PC-9 (cell line): ENCODE results near the gene ALG2. TPM values are rescaled to one million over a fixed set of nuclear protein-coding genes. Genes with fewer than 3 reads are reported as not detected.

Source experiments
- BruUV-seq: library from RNA; stranded (reverse); fragments of 400-500 nt; replicated peaks from 2 replicates; lab custom pipeline; 2021; lab: Mats Ljungman, UMichigan
- CTCF ChIA-PET: fragments of 300-600 bp; sonication (Branson Sonifier 250); formaldehyde crosslinking; loops from one replicate; lab custom pipeline; 2022; ENCODE audit warnings: antibody characterized with exemption; lab: Charles Lee
- POLR2A ChIA-PET: fragments of 300-600 bp; sonication (Branson Sonifier 250); formaldehyde crosslinking; loops from one replicate; lab custom pipeline; 2022; ENCODE audit warnings: antibody characterized with exemption; ENCODE audit not compliant: unreplicated experiment; lab: Charles Lee
- DNase-seq, 2 experiments: peaks; one replicate each; pipeline versions ENCODE4 v3.0.0 to v3.0.0-alpha.2; 2015 to 2022; ENCODE audit warnings: mixed read lengths in 1 of 2
- H2AFZ ChIP-seq: fragments of 200-600 bp; sonication (generic); 2 replicates; pipeline ENCODE4 v1.8.1; 2017; ENCODE audit warnings: antibody characterized with exemption
- H3F3A ChIP-seq: fragments of 200-600 bp; sonication (generic); 2 replicates; pipeline ENCODE4 v1.8.1; 2017; ENCODE audit warnings: antibody characterized with exemption, mild to moderate bottlenecking, low read depth; ENCODE audit not compliant: insufficient read depth
- H3K27ac ChIP-seq: fragments of 200-600 bp; sonication (generic); 2 replicates; pipeline ENCODE4 v1.6.1; 2016; ENCODE audit warnings: mixed run types
- H3K27me3 ChIP-seq: fragments of 200-600 bp; sonication (generic); 2 replicates; pipeline ENCODE4 v1.6.1; 2016; ENCODE audit warnings: low read depth, mixed run types; ENCODE audit not compliant: insufficient read depth
- H3K36me3 ChIP-seq: fragments of 200-600 bp; sonication (generic); 2 replicates; pipeline ENCODE4 v1.6.1; 2016; ENCODE audit warnings: low read depth, mixed run types
- H3K4me1 ChIP-seq: fragments of 200-600 bp; sonication (generic); replicated peaks from 2 replicates; pipeline ENCODE4 v1.6.1; 2016; ENCODE audit warnings: mixed run types; ENCODE audit not compliant: insufficient read depth
- H3K4me2 ChIP-seq: fragments of 200-600 bp; sonication (generic); 2 replicates; pipeline ENCODE4 v1.6.1; 2017; ENCODE audit warnings: mixed run types
- H3K4me3 ChIP-seq: fragments of 200-600 bp; sonication (generic); 2 replicates; pipeline ENCODE4 v1.6.1; 2016; ENCODE audit warnings: mixed run types
- H3K79me2 ChIP-seq: fragments of 200-600 bp; sonication (generic); 2 replicates; pipeline ENCODE4 v1.6.1; 2017; ENCODE audit warnings: low read depth, mixed run types
- H3K9me2 ChIP-seq: fragments of 200-600 bp; sonication (generic); 2 replicates; pipeline ENCODE4 v1.8.1; 2017; ENCODE audit warnings: mild to moderate bottlenecking; ENCODE audit not compliant: insufficient read depth
- H3K9me3 ChIP-seq: fragments of 200-600 bp; sonication (generic); 2 replicates; pipeline ENCODE4 v1.8.1; 2016; ENCODE audit warnings: low read depth; ENCODE audit not compliant: insufficient read depth
- H4K20me1 ChIP-seq: fragments of 200-600 bp; sonication (generic); 2 replicates; pipeline ENCODE4 v1.8.1; 2017; ENCODE audit not compliant: insufficient read depth
- CTCF ChIP-seq: fragments of 200-600 bp; sonication (generic); conservative IDR thresholded peaks from 2 replicates; pipeline ENCODE4 v1.6.1; 2017; ENCODE audit warnings: mixed run types, antibody characterized with exemption, mild to moderate bottlenecking, moderate library complexity
- EZH2 ChIP-seq: fragments of 200-600 bp; sonication (generic); IDR thresholded peaks from 2 replicates; pipeline ENCODE4 v1.8.0; 2017; ENCODE audit warnings: antibody characterized with exemption, low read depth
- intact Hi-C: fragments of 100-400 bp; cut with micrococcal nuclease; formaldehyde crosslinking; loops from one replicate; pipeline ENCODE4 v1.10.0; 2022; ENCODE audit not compliant: unreplicated experiment
- total RNA-seq: library from RNA; stranded (reverse); gene quantifications from 2 replicates; pipeline ENCODE4 v1.2.3, GENCODE V29; 2021

The ALG2 gene
- total RNA-seq, 1 experiment from 2014 or later: 30.2 TPM

GRCh38 chr9:99257723-99258389 lies 36.1 kb upstream of the ALG2 start:
- no peak for DNase-seq
- intact Hi-C loops: no loop called here
- H3K36me3 ChIP-seq: no peaks in the 10 kb centered on the region
- no peaks in the 10 kb centered on the region for H4K20me1 ChIP-seq
- no peaks in the 10 kb centered on the region for H3K9me3 ChIP-seq
- H3K4me2 ChIP-seq: no peak overlapping the region
- no TSS peak for BruUV-seq
- H3K79me2 ChIP-seq: no peaks in the 10 kb centered on the region
- H3K9me2 ChIP-seq: no peaks in the 10 kb centered on the region
- H3K4me3 ChIP-seq: no peak overlapping the region
- no peaks in the 10 kb centered on the region for H3F3A ChIP-seq
- no peak overlapping the region for H2AFZ ChIP-seq
- no peaks in the 10 kb centered on the region for H3K4me1 ChIP-seq
- POLR2A ChIA-PET: no interaction called here
- TF ChIP-seq CTCF (no peak), EZH2 (no peak)
- H3K27ac ChIP-seq: no peak overlapping the region
- CTCF ChIA-PET: no interaction called here
- H3K27me3 ChIP-seq: no peaks in the 10 kb centered on the region

GRCh38 chr9:99255651-99256050 lies 33.9 kb upstream of the ALG2 start:
- no peak overlapping the region for H3K4me2 ChIP-seq
- H3K27ac ChIP-seq: no peak overlapping the region
- no peaks in the 10 kb centered on the region for H3K9me2 ChIP-seq
- no peak for TF ChIP-seq EZH2
- TF ChIP-seq CTCF: no peak
- H3K36me3 ChIP-seq: no peaks in the 10 kb centered on the region
- DNase-seq: no peak
- no peaks in the 10 kb centered on the region for H3K9me3 ChIP-seq
- no TSS peak for BruUV-seq
- H3K4me1 ChIP-seq: no peaks in the 10 kb centered on the region
- no peaks in the 10 kb centered on the region for H3K27me3 ChIP-seq
- no peak overlapping the region for H2AFZ ChIP-seq
- no peaks in the 10 kb centered on the region for H3F3A ChIP-seq
- H3K4me3 ChIP-seq: no peak overlapping the region
- ChIA-PET POLR2A (no interaction called here), CTCF (no interaction called here)
- H4K20me1 ChIP-seq: no peaks in the 10 kb centered on the region
- H3K79me2 ChIP-seq: no peaks in the 10 kb centered on the region
- intact Hi-C loops: no loop called here

- H3K4me1 ChIP-seq: no peaks in the 10 kb centered on the region
- H4K20me1 ChIP-seq: no peaks in the 10 kb centered on the region
- H3K9me2 ChIP-seq: no peaks in the 10 kb centered on the region
- DNase-seq: no peak
- TF ChIP-seq CTCF (no peak), EZH2 (no peak)
- H3K36me3 ChIP-seq: no peaks in the 10 kb centered on the region
- ChIA-PET CTCF (no interaction called here), POLR2A (no interaction called here)
- intact Hi-C loops: no loop called here
- BruUV-seq: no TSS peak
- no peaks in the 10 kb centered on the region for H3K27me3 ChIP-seq
- no peaks in the 10 kb centered on the region for H3K9me3 ChIP-seq
- no peak overlapping the region for H3K4me3 ChIP-seq
- H3F3A ChIP-seq: no peaks in the 10 kb centered on the region
- H3K27ac ChIP-seq: no peak overlapping the region
- no peak overlapping the region for H2AFZ ChIP-seq
- no peaks in the 10 kb centered on the region for H3K79me2 ChIP-seq
- H3K4me2 ChIP-seq: no peak overlapping the region
Measured at GRCh38 chr9:99253772-99254431, 32.2 kb upstream of the ALG2 start.
